Colonic mucosa (tissue), 4 donors: Measurements from ENCODE around the gene SYAP1. TPM values are rescaled to one million over a fixed set of nuclear protein-coding genes. Genes with fewer than 3 reads are reported as not detected.
A peak's percentile ranks its signal among the peaks of the same experiment; 100 is the strongest.
"Not testable (repeated sequence)": the region's sequence is repeated elsewhere in the genome, so short reads cannot be mapped to it uniquely, and the experiment has no call there.

ENCODE experiments used
- DNase-seq: peaks from one replicate; pipeline ENCODE4 v3.0.0-alpha.2; 2020
- H3K27ac ChIP-seq: fragments of 200-600 bp; one replicate; pipeline ENCODE4 v1.8.0; 2021
- H3K27me3 ChIP-seq: fragments of 200-600 bp; one replicate; pipeline ENCODE4 v1.8.0; 2021
- H3K36me3 ChIP-seq: fragments of 200-600 bp; one replicate; pipeline ENCODE4 v1.8.0; 2021
- H3K4me1 ChIP-seq: fragments of 200-600 bp; one replicate; pipeline ENCODE4 v1.8.0; 2021; ENCODE audit warnings: mild to moderate bottlenecking
- H3K4me3 ChIP-seq: fragments of 200-600 bp; one replicate; pipeline ENCODE4 v1.8.0; 2021
- H3K9ac ChIP-seq, 2 donors: one replicate each; pipeline ENCODE4 v1.7.0; 2013; ENCODE audit warnings: control low read depth in 2 of 2, low read depth in 2 of 2, low read length in 2 of 2
- H3K9me3 ChIP-seq: fragments of 200-600 bp; one replicate; pipeline ENCODE4 v1.8.0; 2021
- CTCF ChIP-seq: fragments of 200-600 bp; IDR thresholded peaks from one replicate; pipeline ENCODE4 v1.8.0; 2022; ENCODE audit warnings: antibody characterized with exemption, mild to moderate bottlenecking
- intact Hi-C: fragments of 100-400 bp; cut with DNase I; formaldehyde crosslinking; loops from one replicate; pipeline ENCODE4 v1.14.1; 2022
- total RNA-seq, 2 donors: library from RNA; stranded (reverse); fragmentation: NEBNext Ultra II Directional in 1 of 2; extraction: Animal tissue kit (Norgen Biotek cat#: 25700) in 1 of 2; gene quantifications; one replicate each; pipeline ENCODE4 v1.2.1, GENCODE V29; 2021
- donor health status: healthy.
- donor health status: DM: no; HTN: no; CAD: no.
- donor health status: DM: no; HTN: no; CAD: no.

The SYAP1 gene
- total RNA-seq, 2 donors from 2014 or later, result 45.8 to 63.5 TPM

- no peak for DNase-seq
- Histone ChIP-seq H3K36me3 (no peaks in the 10 kb centered on the region), H3K4me1 (no peaks in the 10 kb centered on the region), H3K9ac (no peak overlapping the region), H3K4me3 (no peak overlapping the region), H3K9me3 (no peaks in the 10 kb centered on the region), H3K27ac (no peak overlapping the region), H3K27me3 (peaks cover 10% of the 10 kb centered on the region)
- intact Hi-C loops, result no loop called here
- TF ChIP-seq CTCF, result no peak
Measured at GRCh38 chrX:16714504-16714903, 4.9 kb upstream of the SYAP1 start.

- H3K9me3 ChIP-seq, H3K4me1 ChIP-seq, H3K27ac ChIP-seq, H3K9ac ChIP-seq, H3K36me3 ChIP-seq, H3K4me3 ChIP-seq, intact Hi-C loops, H3K27me3 ChIP-seq, DNase-seq: not testable (repeated sequence)
Measured at GRCh38 chrX:16715638-16716037, 3.8 kb upstream of the SYAP1 start.

DNA sequence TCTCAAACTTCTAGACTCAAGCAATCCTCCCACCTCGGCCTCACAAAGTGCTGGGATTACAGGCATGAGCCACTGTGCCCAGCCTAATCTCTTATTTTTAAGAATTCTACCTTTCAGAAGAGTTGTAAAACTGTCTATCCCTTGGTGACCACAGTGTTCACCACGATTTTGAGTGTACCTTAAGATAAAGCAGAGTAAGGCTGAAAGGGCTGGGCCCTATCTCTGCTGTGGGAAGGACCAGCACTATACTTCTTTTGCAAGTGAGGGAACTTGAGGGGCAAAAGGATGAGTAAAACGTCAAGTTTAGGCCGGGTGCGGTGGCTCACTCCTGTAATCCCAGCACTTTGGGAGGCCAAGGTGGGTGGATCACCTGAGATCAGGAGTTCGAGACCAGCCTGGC is 3.0 kb upstream of the SYAP1 start:
- H3K4me1 ChIP-seq, H3K9ac ChIP-seq, H3K27ac ChIP-seq, H3K36me3 ChIP-seq, H3K27me3 ChIP-seq, H3K4me3 ChIP-seq, intact Hi-C loops, DNase-seq, H3K9me3 ChIP-seq: not testable (repeated sequence)

DNA sequence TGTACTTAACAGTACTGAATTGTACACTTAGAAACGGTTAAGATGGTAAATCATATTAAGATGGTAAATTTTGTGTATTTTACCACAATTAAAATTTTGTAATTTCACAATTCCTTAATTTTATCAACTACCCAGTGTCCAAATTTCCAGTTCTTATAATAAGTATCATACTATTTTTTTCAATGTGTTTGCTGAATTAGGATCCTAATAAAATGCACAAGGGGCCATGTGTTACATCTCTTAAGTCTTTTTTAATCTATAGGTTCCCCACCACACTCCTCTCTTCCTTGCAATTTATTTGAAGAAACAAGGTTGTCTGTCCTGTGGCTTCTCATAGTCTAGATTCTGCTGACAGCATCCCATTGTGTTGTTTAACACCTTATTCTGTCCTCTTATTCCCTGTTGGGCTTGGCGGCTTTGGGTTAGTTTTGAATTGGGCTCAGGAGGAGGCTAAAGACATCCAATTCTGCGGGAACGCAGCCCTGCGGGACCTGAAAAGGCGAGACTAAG is 533 bp upstream of the SYAP1 start:
- TF ChIP-seq CTCF, result no peak
- Histone ChIP-seq H3K4me1 (no peaks in the 10 kb centered on the region), H3K4me3 (peak overlapping the region; percentile 82), H3K27ac (peak overlapping the region; percentile 95), H3K36me3 (no peaks in the 10 kb centered on the region), H3K9ac (peak overlapping the region; percentile 38 to 56), H3K9me3 (no peaks in the 10 kb centered on the region), H3K27me3 (no peaks in the 10 kb centered on the region)
- DNase-seq, result no peak
- intact Hi-C loops, result no loop called here

DNA sequence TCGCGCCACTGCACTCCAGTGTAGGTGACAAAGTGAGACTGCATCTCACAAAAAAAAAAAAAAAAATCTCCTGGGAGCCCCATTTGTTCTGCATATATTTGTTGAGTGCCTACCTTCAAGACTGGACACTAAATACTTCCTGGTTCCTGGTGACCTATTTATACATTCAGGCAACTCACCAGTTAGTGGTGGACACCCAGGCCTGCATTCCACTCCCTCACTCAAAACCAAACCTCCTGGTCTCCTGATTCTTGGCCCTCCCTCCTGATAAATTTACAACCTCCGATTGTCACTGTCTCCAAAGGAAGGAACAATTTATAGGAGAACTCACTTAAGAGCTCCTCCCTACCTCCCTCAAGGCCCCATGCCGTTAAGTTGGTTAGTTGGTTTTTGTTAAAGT is 3.1 kb downstream of the SYAP1 start:
- Histone ChIP-seq H3K27ac (no peak overlapping the region), H3K27me3 (no peaks in the 10 kb centered on the region), H3K4me3 (no peak overlapping the region), H3K36me3 (no peaks in the 10 kb centered on the region), H3K9me3 (no peaks in the 10 kb centered on the region), H3K4me1 (no peaks in the 10 kb centered on the region), H3K9ac (no peak overlapping the region)
- no peak for TF ChIP-seq CTCF
- no peak for DNase-seq
- intact Hi-C loops, result loop anchor here (10.0 kb wide), 1 partner anchor 62 kb away; the partner anchor contains the start of gene TXLNG

DNA sequence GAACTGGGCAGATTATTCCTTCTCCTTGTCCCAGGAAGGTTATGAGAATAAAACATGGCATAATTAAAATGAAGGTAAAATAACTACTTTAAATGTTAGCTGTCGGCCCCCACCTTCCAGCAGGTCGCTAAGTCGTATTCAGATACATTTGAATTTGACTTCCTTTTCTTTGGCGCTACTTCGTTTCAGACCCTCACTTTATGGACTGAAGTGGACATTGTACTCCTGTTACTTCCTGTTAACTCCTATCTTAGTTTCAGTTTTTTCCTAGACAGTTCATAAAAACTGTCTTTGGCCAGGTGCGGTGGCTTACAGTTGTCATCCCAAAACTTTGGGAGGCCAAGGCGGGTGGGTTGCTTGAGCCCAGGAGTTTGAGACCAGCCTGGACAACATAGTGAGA is 5.7 kb downstream of the SYAP1 start:
- DNase-seq, result no peak
- no peaks in the 10 kb centered on the region for H3K4me1 ChIP-seq
- no peak overlapping the region for H3K9ac ChIP-seq
- no peaks in the 10 kb centered on the region for H3K9me3 ChIP-seq
- TF ChIP-seq CTCF, result no peak
- H3K27me3 ChIP-seq, result no peaks in the 10 kb centered on the region
- H3K4me3 ChIP-seq, result no peak overlapping the region
- no peaks in the 10 kb centered on the region for H3K36me3 ChIP-seq
- peak overlapping the region; percentile 21 for H3K27ac ChIP-seq
- intact Hi-C loops, result loop anchor here (10.0 kb wide), 1 partner anchor 60 kb away; the partner anchor contains the start of gene TXLNG

DNA sequence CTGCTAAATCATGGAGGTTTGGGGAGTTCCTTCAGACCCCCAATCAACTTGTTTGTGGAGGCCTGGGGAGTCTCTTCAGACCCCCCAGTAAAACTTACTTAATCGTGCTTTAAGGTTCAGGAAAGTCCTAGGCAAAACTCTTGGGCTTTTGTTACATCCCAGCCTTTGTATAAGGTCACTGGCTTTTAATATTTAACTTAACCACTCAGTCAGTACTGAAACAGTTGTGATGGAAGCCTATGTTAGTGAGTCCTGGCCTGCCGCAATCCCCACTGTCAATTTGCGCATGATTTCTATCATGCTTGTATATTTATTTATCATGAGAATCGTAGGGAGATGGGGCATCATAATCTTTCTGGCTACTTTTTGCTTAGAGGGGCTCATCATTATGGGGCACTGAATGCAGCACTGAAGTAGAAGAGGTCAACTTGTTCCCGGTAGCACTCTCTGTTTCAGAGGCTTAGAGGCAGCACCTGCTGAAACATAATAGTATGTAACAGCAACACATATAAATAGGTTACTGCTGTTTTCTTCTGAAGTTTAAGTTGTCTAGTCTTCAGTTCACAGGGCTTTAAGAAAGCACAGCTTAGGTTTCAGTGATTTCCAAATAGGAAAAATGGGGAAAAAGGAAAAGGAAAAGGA is 7.1 kb downstream of the SYAP1 start:
- H3K36me3 ChIP-seq, H3K4me3 ChIP-seq, H3K9ac ChIP-seq, H3K9me3 ChIP-seq, H3K27me3 ChIP-seq, H3K4me1 ChIP-seq, DNase-seq: not testable (repeated sequence)
- peak overlapping the region; percentile 3 for H3K27ac ChIP-seq
- intact Hi-C loops, result loop anchor here (10.0 kb wide), 1 partner anchor 58 kb away; the partner anchor contains the start of gene TXLNG
